Stimulated activated CD8-positive, alpha-beta memory T cell treated with anti-CD3 and anti-CD28 coated beads, Interleukin-15, amount 100 ng/mL, for 1 hour (primary cell): ENCODE data around the gene LENG8.
"Not testable (repeated sequence)": the region's sequence is repeated elsewhere in the genome, so short reads cannot be mapped to it uniquely, and the experiment has no call there.

Source experiments
- DNase-seq: peaks from one replicate; pipeline ENCODE4 v3.0.0-alpha.2; 2020; ENCODE audit warnings: low read depth

The LENG8 gene

DNA sequence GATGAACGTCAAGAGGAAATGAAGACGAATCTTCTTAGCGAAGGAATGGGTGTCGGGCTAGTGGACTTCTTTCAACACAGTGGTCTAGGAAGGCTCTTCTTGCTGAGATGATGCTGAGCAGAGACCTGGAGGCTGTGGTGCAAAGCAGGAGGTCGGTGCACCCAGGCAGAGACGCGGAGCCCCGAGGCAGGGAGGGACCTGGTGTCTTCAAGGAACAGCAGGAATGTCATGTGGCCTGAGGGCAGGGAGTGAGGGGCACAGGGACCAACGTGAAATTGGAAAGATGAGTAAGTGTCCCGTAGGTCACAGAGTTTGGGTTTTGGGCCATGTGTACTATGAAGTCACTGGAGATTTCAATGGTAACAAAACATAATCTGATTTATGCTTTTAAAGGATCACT, 35.5 kb downstream of the LENG8 start:
- DNase-seq: no peak

DNA sequence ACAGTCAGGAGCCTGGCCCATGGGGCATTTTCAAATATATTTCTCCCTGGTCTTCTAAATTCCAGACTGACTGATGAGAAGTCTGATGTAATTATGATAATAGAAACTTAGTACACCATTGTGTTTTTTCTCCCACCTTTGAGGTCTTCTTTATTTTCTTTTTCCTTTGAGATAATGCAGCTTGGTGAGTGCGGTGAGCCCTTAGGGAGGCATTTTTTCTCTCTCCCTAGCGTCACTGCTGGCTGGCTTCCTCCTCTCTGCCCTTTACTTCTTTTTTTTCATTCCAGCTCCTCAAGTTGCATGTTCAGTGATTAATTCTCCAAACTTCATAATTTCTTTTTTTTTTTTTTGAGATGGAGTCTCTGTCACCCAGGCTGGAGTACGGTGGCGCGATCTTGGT, 36.9 kb downstream of the LENG8 start:
- DNase-seq: no peak

DNA sequence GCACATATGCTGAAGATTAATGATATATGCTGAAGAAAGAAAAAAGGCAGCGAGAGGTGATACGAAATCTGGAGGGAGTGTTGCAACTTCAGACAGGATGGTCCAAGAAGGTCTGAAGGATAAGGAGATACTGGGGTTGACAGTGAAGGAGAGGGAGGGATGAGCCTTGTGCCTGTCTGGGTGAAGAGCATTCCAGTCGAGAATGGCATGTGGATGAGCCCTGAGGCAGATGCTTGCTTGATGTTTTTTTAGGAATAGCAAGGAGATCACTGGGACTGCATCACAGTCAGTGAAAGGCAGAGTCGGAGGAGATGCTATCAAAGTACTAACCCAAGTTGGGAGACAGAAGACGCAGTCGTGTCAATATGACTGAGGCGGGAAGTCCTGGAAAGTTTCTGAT, 40.3 kb downstream of the LENG8 start:
- no peak for DNase-seq

DNA sequence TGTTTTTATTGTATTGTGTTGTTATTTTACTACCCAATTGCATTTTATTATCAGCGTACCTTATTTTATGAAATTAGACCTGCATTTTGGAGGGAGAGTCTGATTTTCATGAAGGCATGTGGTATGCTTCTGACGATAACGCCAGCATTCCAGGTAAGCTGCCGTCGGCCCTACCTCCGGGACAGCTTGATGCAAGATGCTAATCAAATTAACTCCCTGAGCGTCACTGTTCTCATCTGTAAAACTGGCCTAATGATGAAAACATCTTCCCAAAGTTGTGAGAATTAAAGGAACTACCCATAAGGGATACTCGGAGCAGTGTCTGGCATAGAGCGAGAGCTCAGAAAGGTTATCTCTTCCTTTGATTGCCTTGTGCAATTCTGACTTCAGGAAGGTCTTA, 40.8 kb downstream of the LENG8 start:
- DNase-seq: no peak

DNA sequence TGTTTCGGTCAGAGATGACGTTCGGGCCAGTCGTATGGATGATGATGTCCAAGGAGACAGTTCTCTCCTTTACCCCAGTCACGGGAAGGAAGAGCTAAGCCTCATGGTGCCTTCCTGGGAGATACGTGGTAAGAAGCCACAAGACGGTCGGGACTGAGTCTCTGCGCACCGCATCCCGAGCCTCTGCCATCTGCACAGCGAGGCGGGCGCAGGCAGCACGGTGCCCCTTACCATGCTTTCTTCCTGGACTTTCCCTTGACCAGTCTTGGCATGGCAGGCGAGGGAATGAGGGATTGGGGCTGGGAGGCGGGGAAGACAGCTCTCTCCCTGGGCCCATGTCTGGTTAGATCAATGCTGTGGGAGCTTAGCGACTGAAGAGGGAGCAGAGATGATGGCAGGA, 43.6 kb downstream of the LENG8 start:
- DNase-seq: no peak

DNA sequence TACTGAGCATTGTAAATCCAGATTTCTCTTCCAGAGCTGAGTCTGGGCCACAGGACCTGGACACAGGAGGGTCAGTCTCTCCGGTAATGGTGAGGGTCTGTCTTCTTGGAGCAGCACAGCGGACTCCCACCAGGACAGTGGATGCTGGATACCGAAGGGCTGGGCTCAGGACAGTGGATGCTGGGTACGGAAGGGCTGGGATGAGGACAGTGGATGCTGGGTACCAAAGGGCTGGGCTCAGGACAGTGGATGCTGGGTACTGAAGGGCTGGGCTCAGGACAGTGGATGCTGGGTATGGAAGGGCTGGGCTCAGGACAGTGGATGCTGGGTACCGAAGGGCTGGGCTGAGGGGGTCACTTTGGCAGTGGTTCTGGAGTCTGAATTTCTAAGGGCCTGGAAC, 44.1 kb downstream of the LENG8 start:
- DNase-seq: not testable (repeated sequence)

DNA sequence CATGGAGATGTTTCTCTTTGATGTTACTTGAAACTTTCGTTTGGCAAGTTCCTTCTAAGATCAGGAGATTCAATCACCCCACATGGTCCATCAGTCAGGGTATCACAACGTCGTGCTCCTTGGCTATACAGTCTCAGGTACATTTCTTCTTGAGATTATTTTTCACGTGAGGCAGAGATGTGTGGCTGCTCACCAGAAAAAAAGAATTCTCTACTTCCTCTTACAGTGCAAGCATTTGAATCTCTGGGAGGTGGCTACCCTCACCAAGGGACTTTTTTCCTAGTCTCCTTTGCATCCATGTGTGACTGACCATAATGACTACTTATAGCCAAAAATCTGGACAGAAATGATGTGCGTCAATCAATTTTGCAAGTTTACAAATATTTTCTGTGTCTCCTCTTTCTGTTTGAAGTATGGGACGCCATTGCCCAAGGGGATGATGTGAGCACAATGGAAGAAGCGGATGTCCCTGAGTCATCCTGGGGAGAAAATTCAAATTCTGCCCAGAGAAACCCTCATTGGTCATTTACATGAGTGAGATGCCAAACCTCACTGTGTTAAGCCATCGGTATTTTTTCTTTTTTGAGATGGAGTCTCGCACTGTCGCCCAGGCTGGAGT, 45.1 kb downstream of the LENG8 start:
- DNase-seq: no peak

DNA sequence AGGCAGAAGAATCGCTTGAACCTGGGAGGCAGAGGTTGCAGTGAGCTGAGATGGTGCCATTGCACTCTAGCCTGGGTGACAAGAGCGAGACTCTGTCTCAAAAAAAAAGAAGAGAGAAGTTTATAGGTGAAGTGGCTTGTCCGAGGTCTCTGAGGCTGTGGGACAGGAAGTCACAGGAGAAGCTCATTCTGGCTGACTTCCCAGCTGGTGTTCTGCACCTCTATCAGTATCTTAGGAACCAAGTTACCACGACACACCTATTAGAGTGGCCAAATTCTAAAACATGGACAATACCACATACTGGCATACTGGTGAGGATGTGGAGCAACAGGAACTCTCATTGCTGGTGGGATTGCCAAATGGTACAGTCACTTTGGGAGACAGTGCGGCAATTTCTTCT, 46.3 kb downstream of the LENG8 start:
- DNase-seq: not testable (repeated sequence)

DNA sequence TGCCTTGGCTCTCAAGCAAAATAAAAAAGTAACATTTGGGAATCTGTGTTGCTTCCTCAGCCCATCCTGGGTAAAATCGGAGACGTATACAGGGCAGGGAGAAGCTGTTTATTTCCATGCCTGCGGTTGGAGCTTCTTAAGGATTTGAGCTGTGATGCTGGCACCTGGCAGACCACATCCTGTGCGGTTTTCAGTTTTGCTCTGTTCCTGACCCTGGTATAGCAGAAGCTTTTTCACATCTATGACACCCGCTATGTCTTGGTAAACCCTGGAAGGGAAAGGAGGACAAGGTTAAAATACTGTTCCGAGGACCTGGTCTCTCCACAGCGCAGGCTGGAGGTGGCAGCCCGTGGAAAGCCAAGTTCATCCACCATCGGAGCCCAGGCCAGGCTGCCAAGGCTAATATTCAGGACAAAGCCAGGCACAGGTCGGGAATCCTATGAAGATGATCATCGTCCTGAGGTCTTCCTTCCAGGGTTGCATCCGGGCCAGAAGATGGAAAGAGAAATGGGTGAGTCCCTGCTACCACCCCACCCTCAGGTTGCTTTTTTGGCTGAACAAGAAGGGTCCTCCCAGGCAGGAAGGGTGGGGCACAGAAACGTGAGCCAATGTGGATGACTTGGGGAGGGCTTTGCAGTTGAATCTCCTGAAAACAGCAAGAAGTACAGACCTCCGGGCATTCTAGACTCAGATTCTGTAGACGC, 48.9 kb downstream of the LENG8 start:
- DNase-seq: not testable (repeated sequence)

DNA sequence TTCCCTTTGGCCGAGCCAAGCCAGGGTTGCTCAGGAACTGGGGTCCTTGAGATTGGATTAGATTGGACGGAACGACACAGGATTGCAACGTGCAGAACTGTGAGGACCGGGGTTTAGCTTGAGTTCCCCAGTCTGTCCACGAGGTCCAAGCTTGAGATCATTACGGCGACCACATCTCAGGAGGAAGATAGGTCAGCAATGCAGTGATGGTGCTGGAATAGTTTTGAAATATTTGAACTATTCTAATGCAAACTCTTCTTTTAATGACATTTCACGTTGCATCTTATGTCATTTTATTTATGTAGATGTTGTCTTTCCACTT, 49.4 kb downstream of the LENG8 start:
- DNase-seq: not testable (repeated sequence)

DNA sequence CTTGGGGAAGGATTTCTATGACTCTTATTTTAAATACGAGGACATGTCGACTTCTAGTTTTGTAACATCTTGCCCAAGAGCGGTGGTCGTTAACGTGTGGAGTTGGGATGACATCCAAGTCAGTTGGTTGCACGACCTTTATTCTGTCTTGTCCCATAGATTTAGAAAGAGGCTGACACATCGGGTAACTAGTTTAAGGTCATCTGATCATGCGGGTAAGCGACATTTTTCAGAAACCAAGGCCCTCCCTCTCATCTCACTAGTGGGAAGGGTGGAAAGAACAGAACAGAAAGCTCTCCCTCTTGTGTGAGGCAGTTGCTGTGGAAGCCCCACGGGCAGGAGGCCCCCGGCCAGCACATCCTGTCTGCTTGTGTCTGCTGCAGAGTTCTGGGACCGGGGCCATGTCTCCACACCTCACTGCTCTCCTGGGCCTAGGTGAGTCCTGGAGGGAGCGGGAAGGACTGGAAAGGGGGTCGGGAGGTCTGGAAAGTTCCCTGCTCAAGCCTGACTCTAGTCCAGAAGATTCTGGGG, 53.6 kb downstream of the LENG8 start, which contains the start of gene LAIR2:
Gene LAIR2 (plus strand): TSS at position 314 of the 531 bp plus-strand sequence. CDS start 88 bp downstream, at position 402.
- no peak for DNase-seq

DNA sequence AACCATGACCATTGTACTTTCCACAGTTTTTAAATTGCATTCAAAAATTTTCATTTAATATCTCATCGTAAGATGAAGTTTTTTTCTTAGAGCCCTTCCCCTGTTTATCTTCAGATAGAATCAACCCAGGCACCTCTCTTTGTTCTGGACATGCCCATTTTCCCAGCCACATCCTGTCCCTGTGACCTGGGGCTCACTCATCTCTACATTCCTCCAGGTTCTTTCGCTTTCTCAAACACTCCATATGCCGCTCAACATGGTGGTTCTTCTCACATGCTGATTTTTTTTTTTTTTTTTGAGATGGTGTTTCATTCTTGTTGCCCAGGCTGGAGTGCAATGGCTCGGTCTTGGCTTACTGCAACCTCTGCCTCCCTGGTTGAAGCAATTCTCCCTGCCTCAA, 56.5 kb downstream of the LENG8 start:
- DNase-seq: not testable (repeated sequence)

DNA sequence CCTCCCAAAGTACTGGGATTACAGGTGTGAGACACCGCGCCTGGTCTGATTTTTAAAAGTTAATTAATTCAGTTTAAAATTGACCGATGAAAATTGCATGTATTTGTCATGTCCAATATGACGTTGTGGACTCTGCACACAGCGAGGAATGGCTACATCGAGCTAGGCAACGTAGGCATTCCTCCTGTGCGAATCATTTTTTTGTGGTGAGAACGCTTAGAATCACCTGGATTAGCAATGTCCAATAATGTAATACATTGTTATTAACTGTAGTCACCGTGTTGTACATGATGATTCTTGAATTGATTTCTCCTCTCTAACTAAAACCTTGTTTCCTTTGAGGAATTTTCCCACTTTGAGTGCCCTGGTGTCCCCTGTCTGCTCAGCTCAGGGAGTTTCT, 57.1 kb downstream of the LENG8 start:
- no peak for DNase-seq

DNA sequence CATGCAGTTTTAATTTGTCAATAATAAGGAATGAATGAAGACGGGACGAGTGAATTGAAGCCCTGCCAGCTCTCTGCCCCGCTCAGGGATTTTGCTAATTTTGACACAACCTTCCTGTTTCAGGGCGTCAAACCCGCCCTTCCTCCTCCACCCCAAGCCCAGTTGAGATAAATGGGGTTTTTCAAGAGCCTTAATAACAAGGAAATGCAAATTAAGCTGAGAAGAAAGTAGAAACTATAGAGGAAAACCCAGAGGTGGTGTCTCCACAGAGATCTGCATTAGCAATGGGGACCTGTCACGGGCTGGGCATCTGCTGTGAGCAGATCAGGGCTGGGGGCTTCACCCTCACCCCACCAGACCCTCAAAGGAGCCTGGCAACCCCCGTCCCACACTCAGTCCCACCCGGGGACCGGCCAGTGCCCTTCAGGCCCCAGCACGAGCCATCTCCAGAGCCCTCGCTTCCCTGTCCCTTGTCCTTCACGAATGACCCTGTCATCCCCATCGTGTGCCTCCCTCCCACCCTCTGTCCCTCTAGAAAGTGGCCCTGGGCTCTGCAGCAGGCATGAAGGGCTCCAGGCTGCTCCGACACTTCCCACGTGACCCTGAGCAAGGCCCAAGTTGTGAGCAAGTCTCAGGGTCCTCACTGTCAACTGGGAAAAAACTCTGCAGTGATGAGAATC, 58.2 kb downstream of the LENG8 start:
- not testable (repeated sequence) for DNase-seq

DNA sequence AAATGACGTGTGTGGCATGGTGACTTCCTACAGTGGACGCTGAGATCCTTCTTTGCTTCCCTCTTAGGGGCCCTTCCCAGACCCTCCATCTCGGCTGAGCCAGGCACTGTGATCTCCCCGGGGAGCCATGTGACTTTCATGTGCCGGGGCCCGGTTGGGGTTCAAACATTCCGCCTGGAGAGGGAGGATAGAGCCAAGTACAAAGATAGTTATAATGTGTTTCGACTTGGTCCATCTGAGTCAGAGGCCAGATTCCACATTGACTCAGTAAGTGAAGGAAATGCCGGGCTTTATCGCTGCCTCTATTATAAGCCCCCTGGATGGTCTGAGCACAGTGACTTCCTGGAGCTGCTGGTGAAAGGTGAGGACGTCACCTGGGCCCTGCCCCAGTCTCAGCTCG, 58.8 kb downstream of the LENG8 start:
- DNase-seq: no peak

DNA sequence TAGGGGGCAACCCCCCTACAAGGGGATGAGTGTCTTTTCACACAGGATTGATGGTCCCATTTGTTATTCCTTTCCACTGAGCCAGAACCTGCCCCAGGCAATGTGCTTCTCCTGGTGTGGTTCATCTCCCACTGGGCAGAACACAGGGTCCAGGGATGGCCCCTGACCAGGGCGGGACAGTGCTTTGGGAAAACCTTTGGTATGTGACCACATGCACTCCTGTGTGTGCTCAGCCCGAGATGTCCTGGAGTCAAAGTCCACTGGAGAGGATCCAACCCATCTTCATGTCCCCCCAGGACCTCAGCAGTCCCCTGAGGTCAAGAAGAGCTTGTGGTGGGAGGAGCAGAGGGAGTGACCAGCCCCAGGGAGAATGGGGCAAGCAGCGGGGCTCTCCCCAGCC, 59.5 kb downstream of the LENG8 start:
- not testable (repeated sequence) for DNase-seq

DNA sequence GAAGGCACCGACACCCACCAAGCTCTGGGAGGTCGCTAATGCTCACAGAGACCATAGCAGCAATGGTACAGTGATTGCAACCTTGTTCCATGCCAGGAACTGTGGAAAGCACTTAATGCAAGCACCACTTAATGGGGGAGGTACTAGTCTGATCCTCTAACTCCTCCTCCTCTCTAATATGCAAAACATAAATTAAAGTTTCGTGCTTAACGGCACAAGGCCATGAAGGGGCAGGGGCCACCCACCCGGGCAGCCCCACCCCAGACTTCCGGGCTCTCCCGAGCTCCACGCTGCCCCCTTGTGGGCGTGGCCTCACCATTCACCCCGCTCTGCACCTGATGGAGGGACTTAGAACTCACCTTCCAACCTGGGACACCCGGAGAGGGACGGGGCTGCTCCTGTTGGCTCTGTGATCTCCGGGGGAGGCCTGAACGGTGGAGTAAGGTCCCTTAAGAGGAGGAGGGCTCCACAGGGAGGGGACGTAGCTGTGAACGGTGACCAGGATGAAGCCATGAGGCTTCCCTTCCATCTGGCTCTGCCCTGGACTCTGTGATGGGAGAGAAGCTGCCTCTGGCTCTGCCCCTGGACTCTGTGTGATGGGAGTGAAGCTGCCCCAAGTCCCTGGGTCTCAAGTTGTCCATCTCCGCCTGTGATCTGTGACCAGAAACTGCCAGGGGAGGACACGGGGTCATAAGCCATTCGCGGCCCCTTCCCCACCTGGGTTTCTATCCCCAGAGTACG, 60.4 kb downstream of the LENG8 start:
- not testable (repeated sequence) for DNase-seq
